Breast epithelium (tissue), 4 donors: ENCODE data around the gene CCDC34. TPM values are rescaled to one million over a fixed set of nuclear protein-coding genes. Genes with fewer than 3 reads are reported as not detected.
"Not testable (repeated sequence)": the region's sequence is repeated elsewhere in the genome, so short reads cannot be mapped to it uniquely, and the experiment has no call there.

Source experiments
- DNase-seq, 2 donors: peaks; one replicate each; pipeline ENCODE4 v3.0.0-alpha.2; 2019; ENCODE audit warnings: low spot score in 2 of 2
- H3K27ac ChIP-seq, 2 donors: fragments of 200-600 bp; sonication (generic) in 1 of 2; one replicate each; pipeline ENCODE4 v1.5.1; 2016 to 2019; ENCODE audit warnings: mild to moderate bottlenecking in 1 of 2
- H3K27me3 ChIP-seq, 2 donors: fragments of 200-600 bp; sonication (generic) in 1 of 2; one replicate each; pipeline versions ENCODE4 v1.5.1 to v1.6.0; 2017 to 2019; ENCODE audit warnings: control low read depth in 1 of 2, mild to moderate bottlenecking in 1 of 2
- H3K36me3 ChIP-seq: fragments of 200-600 bp; one replicate; pipeline ENCODE4 v1.5.1; 2019
- H3K4me1 ChIP-seq, 2 donors: fragments of 200-600 bp; sonication (generic); one replicate each; pipeline ENCODE4 v1.5.1; 2016 to 2019; ENCODE audit warnings: control low read depth in 1 of 2
- H3K4me3 ChIP-seq, 3 donors: fragments of 200-600 bp; sonication (generic); 1 replicate in 2 of 3; 2 replicates in 1 of 3; pipeline ENCODE4 v1.5.1; 2016 to 2019; ENCODE audit warnings: mild to moderate bottlenecking in 3 of 3, moderate library complexity in 2 of 3
- H3K9me3 ChIP-seq, 2 donors: fragments of 200-600 bp; sonication (generic) in 1 of 2; one replicate each; pipeline ENCODE4 v1.5.1; 2016 to 2019; ENCODE audit warnings: control low read depth in 1 of 2
- CTCF ChIP-seq, 3 donors: fragments of 450-650 bp; IDR thresholded peaks; one replicate each; pipeline ENCODE4 v1.5.1; 2016 to 2017; ENCODE audit warnings: antibody characterized with exemption in 3 of 3, mild to moderate bottlenecking in 3 of 3, moderate library complexity in 3 of 3
- POLR2A ChIP-seq: fragments of 450-650 bp; IDR thresholded peaks from one replicate; pipeline ENCODE4 v1.6.1; 2016; ENCODE audit warnings: antibody characterized with exemption, mild to moderate bottlenecking, moderate library complexity
- POLR2AphosphoS5 ChIP-seq, 3 donors: sonication (generic); formaldehyde crosslinking; IDR thresholded peaks; one replicate each; pipeline ENCODE4 v1.6.1; 2017; ENCODE audit warnings: antibody characterized with exemption in 3 of 3
- intact Hi-C: fragments of 100-400 bp; cut with DNase I; formaldehyde crosslinking; loops from one replicate; pipeline ENCODE4 v1.15.1; 2023; ENCODE audit warnings: low total_unique reads
- total RNA-seq, 3 donors: library from RNA; depleted of rRNA; stranded (reverse); fragments of >200 nt; gene quantifications; one replicate each; pipeline ENCODE4 v1.1.0, GENCODE V29; 2016

CCDC34 gene
- total RNA-seq, 3 donors from 2014 or later: 2.2 to 9.7 (median 4.9) TPM

DNA sequence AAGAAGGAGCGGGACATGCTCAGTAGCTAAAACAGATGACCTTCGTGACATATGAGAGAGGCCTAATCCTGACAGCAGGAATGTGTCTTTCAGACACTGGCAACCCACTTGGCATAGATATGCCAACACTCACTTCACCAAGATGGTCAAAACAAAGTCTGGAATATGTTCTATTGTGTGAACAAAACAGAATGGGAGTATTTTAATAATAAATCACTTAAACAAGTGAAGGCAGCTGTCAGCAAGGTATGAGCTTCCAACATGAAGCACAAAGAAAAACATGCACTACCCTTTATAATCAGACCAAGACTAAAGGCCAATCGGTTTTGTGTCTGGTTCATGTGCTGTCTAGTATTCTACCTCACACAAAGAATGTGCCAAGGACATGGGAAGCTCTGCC lies 23.1 kb downstream of the CCDC34 start:
- no peak for TF ChIP-seq POLR2A
- TF ChIP-seq CTCF (IDR thresholded peaks at IDR 0.05): no peak
- TF ChIP-seq POLR2AphosphoS5 (IDR thresholded peaks at IDR 0.05): no peak
- no peaks in the 10 kb centered on the region for H3K9me3 ChIP-seq
- no peaks in the 10 kb centered on the region for H3K27me3 ChIP-seq
- DNase-seq: no peak
- H3K4me1 ChIP-seq: no peaks in the 10 kb centered on the region
- no peak overlapping the region for H3K4me3 ChIP-seq
- H3K36me3 ChIP-seq: no peaks in the 10 kb centered on the region
- no peak overlapping the region for H3K27ac ChIP-seq
- intact Hi-C loops: no loop called here

- H3K27ac ChIP-seq, H3K4me1 ChIP-seq, intact Hi-C loops, DNase-seq, H3K27me3 ChIP-seq, H3K36me3 ChIP-seq, H3K9me3 ChIP-seq, H3K4me3 ChIP-seq: not testable (repeated sequence)
These were observed 28.3 kb downstream of the CCDC34 start for GRCh38 chr11:27334764-27335163.

- Histone ChIP-seq H3K27ac (peak overlapping the region in 1 of 2 donors; percentile 40), H3K4me1 (no peaks in the 10 kb centered on the region), H3K4me3 (no peak overlapping the region), H3K9me3 (no peaks in the 10 kb centered on the region), H3K36me3 (no peaks in the 10 kb centered on the region), H3K27me3 (no peaks in the 10 kb centered on the region)
- DNase-seq: no peak
- intact Hi-C loops: no loop called here
- TF ChIP-seq POLR2A (no peak), POLR2AphosphoS5 (IDR thresholded peaks at IDR 0.05) (no peak), CTCF (IDR thresholded peaks at IDR 0.05) (no peak)
These were observed 31.0 kb downstream of the CCDC34 start for GRCh38 chr11:27331981-27332380.

DNA sequence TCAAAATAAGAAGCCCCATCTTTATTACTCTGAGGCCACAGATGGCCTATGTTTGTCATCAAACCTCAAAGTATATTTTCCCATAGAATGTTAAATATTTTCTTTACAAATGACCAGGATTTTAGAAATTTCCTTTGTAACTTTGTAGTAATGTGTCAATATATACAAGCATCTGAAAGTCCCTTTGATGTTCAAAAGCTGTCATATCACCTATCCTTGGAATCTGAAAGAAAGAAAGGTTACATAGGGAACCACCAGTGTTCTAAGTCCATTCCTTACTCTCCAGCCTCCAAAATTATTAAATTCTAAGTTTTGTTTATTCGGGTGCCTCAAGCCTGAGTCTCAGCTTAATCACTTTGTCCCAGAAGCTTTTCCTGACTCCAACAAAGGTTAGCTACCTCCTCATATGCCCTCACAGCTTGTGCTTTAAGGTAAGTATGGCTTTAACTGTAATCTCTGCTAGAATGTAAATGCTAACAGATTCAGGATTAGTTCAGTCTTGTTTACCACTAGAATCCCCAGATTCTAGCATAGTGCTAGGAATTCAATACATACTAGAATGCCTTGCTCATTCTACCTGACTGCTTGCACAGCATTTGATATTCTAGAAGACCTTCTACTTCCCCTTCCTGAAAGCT lies 32.3 kb downstream of the CCDC34 start:
- intact Hi-C loops: no loop called here
- Histone ChIP-seq H3K27me3 (no peaks in the 10 kb centered on the region), H3K36me3 (no peaks in the 10 kb centered on the region), H3K4me1 (no peaks in the 10 kb centered on the region), H3K9me3 (no peaks in the 10 kb centered on the region), H3K27ac (no peak overlapping the region), H3K4me3 (no peak overlapping the region)
- DNase-seq: no peak
- TF ChIP-seq CTCF (IDR thresholded peaks at IDR 0.05) (no peak), POLR2A (no peak), POLR2AphosphoS5 (IDR thresholded peaks at IDR 0.05) (no peak)

- no peak overlapping the region for H3K4me3 ChIP-seq
- intact Hi-C loops: no loop called here
- no peaks in the 10 kb centered on the region for H3K27me3 ChIP-seq
- H3K27ac ChIP-seq: peak overlapping the region in 1 of 2 donors; percentile 78
- H3K36me3 ChIP-seq: no peaks in the 10 kb centered on the region
- no peaks in the 10 kb centered on the region for H3K9me3 ChIP-seq
- no peak for TF ChIP-seq POLR2AphosphoS5 (IDR thresholded peaks at IDR 0.05)
- no peak for TF ChIP-seq CTCF (IDR thresholded peaks at IDR 0.05)
- no peak for TF ChIP-seq POLR2A
- no peaks in the 10 kb centered on the region for H3K4me1 ChIP-seq
- DNase-seq: no peak
These were observed 33.0 kb downstream of the CCDC34 start for GRCh38 chr11:27329867-27330632.
